Uterus (tissue), 4 donors: ENCODE results near the gene URGCP. TPM values are rescaled to one million over a fixed set of nuclear protein-coding genes. Genes with fewer than 3 reads are reported as not detected.
A peak's percentile ranks its signal among the peaks of the same experiment; 100 is the strongest.

Experiments used
- DNase-seq, 2 donors: peaks; one replicate each; pipeline ENCODE4 v3.0.0-alpha.2; 2019 to 2020
- H3K27ac ChIP-seq, 2 donors: fragments of 200-600 bp; sonication (generic); 1 replicate in 1 of 2; 2 replicates in 1 of 2; pipeline ENCODE4 v1.5.1; 2016 to 2018
- H3K27me3 ChIP-seq, 2 donors: fragments of 200-600 bp; sonication (generic); one replicate each; pipeline ENCODE4 v1.5.1; 2018 to 2019; ENCODE audit warnings: control low read depth in 1 of 2
- H3K36me3 ChIP-seq, 2 donors: fragments of 200-600 bp; sonication (generic); one replicate each; pipeline ENCODE4 v1.5.1; 2019; ENCODE audit warnings: control low read depth in 1 of 2
- H3K4me1 ChIP-seq, 2 donors: fragments of 200-600 bp; sonication (generic); one replicate each; pipeline ENCODE4 v1.5.1; 2018 to 2019; ENCODE audit warnings: control low read depth in 1 of 2
- H3K4me3 ChIP-seq, 2 donors: fragments of 200-600 bp; sonication (generic); 1 replicate in 1 of 2; 2 replicates in 1 of 2; pipeline ENCODE4 v1.5.1; 2018 to 2019; ENCODE audit warnings: mild to moderate bottlenecking in 1 of 2
- H3K9me3 ChIP-seq, 2 donors: fragments of 200-600 bp; sonication (generic); one replicate each; pipeline ENCODE4 v1.5.1; 2019; ENCODE audit warnings: control low read depth in 1 of 2
- CTCF ChIP-seq, 4 experiments: fragments of 200-600 bp in 2 of 4; fragments of 450-650 bp in 2 of 4; sonication (generic) in 2 of 4; IDR thresholded peaks; one replicate each; pipeline ENCODE4 v1.5.1; 2016 to 2019; ENCODE audit warnings: antibody characterized with exemption in 4 of 4, mild to moderate bottlenecking in 2 of 4, moderate library complexity in 1 of 4
- POLR2A ChIP-seq, 2 donors: fragments of 450-650 bp; IDR thresholded peaks; one replicate each; pipeline ENCODE4 v1.6.1; 2016; ENCODE audit warnings: antibody characterized with exemption in 2 of 2, mild to moderate bottlenecking in 1 of 2, moderate library complexity in 1 of 2
- intact Hi-C: fragments of 100-400 bp; cut with DNase I; formaldehyde crosslinking; loops from one replicate; pipeline ENCODE4 v1.15.1; 2023; ENCODE audit warnings: low total_unique reads
- total RNA-seq, 4 donors: library from RNA; depleted of rRNA in 3 of 4; stranded (reverse); fragments of >200 nt in 3 of 4; gene quantifications; one replicate each; pipeline versions ENCODE4 v1.1.0 to v1.2.4, GENCODE V29; 2014 to 2023
- donor health status: DM: yes; HTN: yes; CAD: no.

The URGCP gene
- total RNA-seq, 4 donors from 2014 or later = 13.1 to 44.8 (median 28.9) TPM

- Histone ChIP-seq H3K4me3 (no peak overlapping the region), H3K9me3 (no peaks in the 10 kb centered on the region), H3K4me1 (no peaks in the 10 kb centered on the region), H3K36me3 (no peaks in the 10 kb centered on the region), H3K27me3 (no peaks in the 10 kb centered on the region), H3K27ac (peak overlapping the region; percentile 58 to 77)
- intact Hi-C loops = no loop called here
- TF ChIP-seq POLR2A (IDR thresholded peaks at IDR 0.05) = no peak
- no peak for TF ChIP-seq CTCF (IDR thresholded peaks at IDR 0.05)
- peak; percentile 57 to 61 for DNase-seq
These were observed 33.8 kb downstream of the URGCP start for GRCh38 chr7:43872406-43873110.

- Histone ChIP-seq H3K27ac (peak overlapping the region; percentile 93 to 98), H3K4me3 (no peak overlapping the region), H3K36me3 (no peaks in the 10 kb centered on the region), H3K9me3 (no peaks in the 10 kb centered on the region), H3K4me1 (no peaks in the 10 kb centered on the region), H3K27me3 (no peaks in the 10 kb centered on the region)
- DNase-seq = no peak
- TF ChIP-seq CTCF (IDR thresholded peaks at IDR 0.05) (no peak), POLR2A (IDR thresholded peaks at IDR 0.05) (no peak)
- intact Hi-C loops = no loop called here
These were observed 35.3 kb downstream of the URGCP start for GRCh38 chr7:43871064-43871463.

- intact Hi-C loops = no loop called here
- peak overlapping the region; percentile 93 to 98 for H3K27ac ChIP-seq
These were observed 36.1 kb downstream of the URGCP start for GRCh38 chr7:43870316-43870715.

GRCh38 chr7:43869867-43870240, 36.5 kb downstream of the URGCP start:
- H3K4me3 ChIP-seq = peak overlapping the region; percentile 82 to 85
- peak overlapping the region; percentile 93 to 98 for H3K27ac ChIP-seq
- intact Hi-C loops = no loop called here
- DNase-seq = peak; percentile 51 to 68
- no peaks in the 10 kb centered on the region for H3K27me3 ChIP-seq
- no peaks in the 10 kb centered on the region for H3K4me1 ChIP-seq
- no peaks in the 10 kb centered on the region for H3K36me3 ChIP-seq
- H3K9me3 ChIP-seq = no peaks in the 10 kb centered on the region
- TF ChIP-seq POLR2A (IDR thresholded peaks at IDR 0.05) (no peak), CTCF (IDR thresholded peaks at IDR 0.05) (no peak)

More at GRCh38 chr7:43870316-43870715, 36.1 kb downstream of the URGCP start:
- no peaks in the 10 kb centered on the region for H3K36me3 ChIP-seq
- H3K4me1 ChIP-seq = no peaks in the 10 kb centered on the region
- DNase-seq = no peak
- H3K27me3 ChIP-seq = no peaks in the 10 kb centered on the region
- H3K9me3 ChIP-seq = no peaks in the 10 kb centered on the region
- TF ChIP-seq CTCF (IDR thresholded peaks at IDR 0.05) = no peak
- no peak for TF ChIP-seq POLR2A (IDR thresholded peaks at IDR 0.05)
- H3K4me3 ChIP-seq = no peak overlapping the region

GRCh38 chr7:43869006-43869866, 37.2 kb downstream of the URGCP start, which contains the start of gene MRPS24:
Gene MRPS24 (minus strand): TSS chr7:43869517. CDS start chr7:43869495, 22 bp downstream.
- intact Hi-C loops = no loop called here
- peak within 1 kb of the TSS; percentile 93 to 98 for H3K27ac ChIP-seq
- no peaks in the 10 kb centered on the region for H3K27me3 ChIP-seq
- H3K4me3 ChIP-seq = peak within 1 kb of the TSS; percentile 82 to 85
- no peaks in the 10 kb centered on the region for H3K36me3 ChIP-seq
- H3K9me3 ChIP-seq = no peaks in the 10 kb centered on the region
- H3K4me1 ChIP-seq = no peaks in the 10 kb centered on the region
- peak; percentile 94 to 97 for DNase-seq
- TF ChIP-seq CTCF (IDR thresholded peaks at IDR 0.05) (no peak), POLR2A (IDR thresholded peaks at IDR 0.05) (peak; percentile 46 to 59)
